COLO668 (cell line): ENCODE measurements around the gene TRIM50.
"Not testable (repeated sequence)": the region's sequence is repeated elsewhere in the genome, so short reads cannot be mapped to it uniquely, and the experiment has no call there.

Experiments used
- DNase-seq: peaks from one replicate; lab custom pipeline; 2025; ENCODE audit not compliant: unreplicated experiment; lab: John Stamatoyannopoulos, UW

TRIM50 gene

GRCh38 chr7:73316521-73316920, 11.4 kb downstream of the TRIM50 start:
- no peak for DNase-seq

DNA sequence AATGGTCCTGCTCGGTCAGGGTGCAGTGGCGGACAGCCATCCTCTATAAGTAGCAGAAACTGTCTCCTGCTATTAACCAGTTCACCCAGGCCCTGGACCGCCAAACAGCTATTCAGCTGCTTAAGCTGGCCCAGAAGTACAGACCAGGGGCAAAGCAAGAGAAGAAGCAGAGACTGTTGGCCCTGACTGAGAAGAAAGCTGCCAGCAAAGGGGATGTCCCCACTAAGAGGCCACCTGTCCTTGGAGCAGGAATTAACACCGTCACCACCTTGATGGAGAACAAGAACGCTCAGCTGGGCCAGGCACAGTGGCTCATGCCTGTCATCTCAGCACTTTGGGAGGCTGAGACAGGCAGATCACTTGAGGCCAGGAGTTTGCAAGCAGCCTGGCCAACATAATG, 13.6 kb downstream of the TRIM50 start:
- DNase-seq: no peak

- DNase-seq: no peak
These were observed 14.4 kb downstream of the TRIM50 start for GRCh38 chr7:73313521-73313906.

DNA sequence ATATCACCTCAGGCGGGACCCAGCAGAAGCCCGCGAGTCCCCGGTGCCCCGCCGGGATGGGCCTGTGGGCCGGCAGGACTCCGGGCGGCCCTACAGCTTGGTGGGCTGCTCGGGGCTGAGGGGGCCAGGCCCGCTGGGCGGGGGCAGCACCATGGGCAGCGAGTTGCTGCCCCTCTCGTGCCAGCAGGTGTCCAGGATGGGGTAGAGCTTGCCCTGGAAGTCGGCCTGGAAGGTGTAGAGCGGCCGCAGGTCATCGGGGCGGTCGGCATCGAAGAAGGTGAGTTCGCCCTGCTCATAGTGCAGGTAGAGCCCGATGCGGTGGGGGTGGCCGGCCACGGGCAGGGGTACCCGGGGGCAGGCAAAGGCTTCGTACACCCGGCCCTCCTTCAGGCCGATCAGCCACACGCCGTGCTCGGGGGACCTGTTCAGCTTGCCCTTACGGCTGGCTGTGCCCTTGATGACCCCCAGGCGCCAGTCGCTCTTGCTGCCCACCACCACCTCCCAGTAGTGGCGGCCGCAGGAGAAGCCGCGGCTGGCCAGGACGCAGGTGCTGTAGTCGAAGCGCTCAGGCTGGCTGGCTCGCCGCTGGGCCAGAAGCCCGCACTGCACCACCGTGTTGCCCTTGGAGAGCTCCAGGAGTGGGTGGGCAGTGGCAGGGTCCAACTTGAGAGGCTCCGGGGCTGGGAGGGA, 14.9 kb downstream of the TRIM50 start:
- DNase-seq: no peak

DNA sequence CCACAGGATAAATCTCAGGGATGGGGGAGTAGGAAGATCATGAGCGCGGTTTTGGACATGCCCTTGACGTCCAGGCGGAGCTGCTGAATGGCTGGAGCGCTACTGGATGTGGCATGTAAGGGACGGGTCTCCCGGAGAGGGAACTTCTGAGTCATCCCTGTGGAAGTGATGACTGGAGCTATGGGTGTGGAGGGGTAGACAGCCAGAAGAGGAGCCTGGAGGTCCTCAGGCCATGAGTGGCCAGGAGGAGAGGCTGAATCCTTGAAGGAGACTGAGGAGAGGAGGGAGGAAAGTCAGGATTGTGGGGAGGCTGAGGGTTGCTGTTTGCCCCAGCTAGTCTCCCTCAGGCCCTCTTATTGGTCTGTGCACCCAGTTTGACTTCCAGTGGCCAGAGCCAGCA, 16.5 kb downstream of the TRIM50 start:
- DNase-seq: not testable (repeated sequence)

GRCh38 chr7:73308665-73309214, 19.1 kb downstream of the TRIM50 start, which contains the start of gene NSUN5:
NSUN5 (minus strand) TSS chr7:73308826; CDS start chr7:73308790, 36 bp downstream.
- DNase-seq: peak; percentile 93

DNA sequence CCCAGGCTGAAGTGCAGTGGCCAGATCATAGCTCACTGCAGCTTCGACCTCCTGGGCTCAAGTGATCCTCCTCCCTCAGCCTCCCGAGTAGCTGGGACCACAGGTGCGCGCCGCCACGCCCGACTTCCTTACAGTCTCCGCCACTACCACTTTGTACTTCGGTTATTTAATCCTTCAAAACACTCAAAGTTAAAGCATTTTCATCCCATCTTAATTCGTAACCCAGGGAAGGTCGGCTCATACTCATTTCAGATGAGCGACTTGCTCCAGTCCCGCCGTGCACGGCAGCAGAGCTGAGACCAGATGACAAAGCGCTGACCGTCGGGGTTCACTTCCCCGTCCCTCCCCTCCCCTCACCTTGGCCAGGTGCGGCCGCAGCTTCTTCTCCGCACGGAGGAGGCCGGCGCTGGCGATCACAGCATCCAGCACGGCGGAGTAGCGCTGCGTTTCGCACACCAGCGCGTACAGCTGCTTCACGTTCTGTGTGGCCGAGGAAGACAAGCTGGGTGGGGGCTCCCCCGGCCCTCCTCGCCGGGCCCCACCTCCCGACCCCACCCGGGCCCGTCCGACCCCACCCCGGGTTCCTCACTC, 19.7 kb downstream of the TRIM50 start:
- peak; percentile 50 for DNase-seq

- DNase-seq: no peak
These were observed 20.4 kb downstream of the TRIM50 start for GRCh38 chr7:73307436-73307835.

GRCh38 chr7:73304612-73305387, 23.1 kb downstream of the TRIM50 start:
- DNase-seq: not testable (repeated sequence)

GRCh38 chr7:73304071-73304470, 23.8 kb downstream of the TRIM50 start:
- no peak for DNase-seq

GRCh38 chr7:73303546-73303945, 24.3 kb downstream of the TRIM50 start:
- no peak for DNase-seq

DNA sequence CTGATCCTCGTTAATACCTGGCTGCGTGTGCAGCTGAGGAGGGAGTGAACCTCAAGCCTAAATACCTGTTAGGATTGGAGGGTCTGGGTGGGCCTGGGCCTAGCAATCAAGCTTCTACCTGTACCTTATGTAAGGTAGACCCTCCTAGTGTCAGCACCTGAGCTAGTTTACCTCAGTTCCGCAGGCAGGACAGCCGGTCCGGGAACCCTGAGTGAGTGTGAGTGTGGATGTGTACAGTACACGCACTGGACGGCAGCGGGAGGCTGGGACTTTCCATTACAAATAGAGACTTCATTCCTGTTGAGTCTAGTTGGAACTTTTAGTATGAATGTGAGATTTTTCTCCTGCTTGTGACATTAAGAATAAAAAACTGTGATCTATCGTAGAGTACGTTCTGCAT, 25.0 kb downstream of the TRIM50 start:
- not testable (repeated sequence) for DNase-seq

GRCh38 chr7:73301108-73301507, 26.8 kb downstream of the TRIM50 start:
- DNase-seq: not testable (repeated sequence)

DNA sequence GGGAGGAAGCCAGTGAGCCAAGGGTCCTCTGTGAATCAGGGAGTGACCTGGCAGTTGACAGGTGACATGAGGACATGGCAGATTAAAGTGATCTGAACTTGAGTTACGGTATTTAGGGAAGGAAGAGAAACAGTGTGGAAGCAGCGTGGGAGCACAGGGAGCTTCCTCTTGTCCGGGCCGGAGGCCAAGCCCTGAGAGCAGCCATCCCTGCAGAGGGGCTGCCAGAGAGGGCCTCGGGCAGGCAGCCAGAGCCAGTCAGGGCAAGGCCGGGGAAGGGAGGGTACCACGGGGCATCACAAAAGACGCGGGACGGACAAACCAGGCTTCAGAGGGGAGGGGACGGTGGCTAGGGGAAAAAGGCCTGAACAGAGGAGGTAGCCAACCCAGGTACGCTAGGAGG, 28.1 kb downstream of the TRIM50 start:
- not testable (repeated sequence) for DNase-seq

DNA sequence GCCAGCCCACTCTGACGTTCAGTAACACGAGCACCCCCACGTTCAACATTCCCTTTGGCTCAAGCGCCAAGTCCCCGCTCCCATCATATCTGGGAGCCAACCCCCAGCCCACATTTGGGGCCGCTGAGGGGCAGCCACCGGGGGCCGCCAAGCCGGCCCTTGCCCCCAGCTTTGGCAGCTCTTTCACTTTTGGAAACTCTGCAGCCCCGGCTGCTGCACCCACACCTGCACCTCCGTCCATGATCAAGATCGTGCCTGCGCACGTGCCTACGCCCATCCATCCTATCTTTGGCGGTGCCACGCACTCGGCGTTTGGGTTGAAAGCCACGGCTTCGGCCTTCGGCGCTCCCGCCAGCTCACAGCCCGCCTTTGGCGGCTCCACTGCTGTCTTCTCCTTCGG, 30.2 kb downstream of the TRIM50 start:
- not testable (repeated sequence) for DNase-seq

GRCh38 chr7:73297235-73297634, 30.6 kb downstream of the TRIM50 start:
- not testable (repeated sequence) for DNase-seq

DNA sequence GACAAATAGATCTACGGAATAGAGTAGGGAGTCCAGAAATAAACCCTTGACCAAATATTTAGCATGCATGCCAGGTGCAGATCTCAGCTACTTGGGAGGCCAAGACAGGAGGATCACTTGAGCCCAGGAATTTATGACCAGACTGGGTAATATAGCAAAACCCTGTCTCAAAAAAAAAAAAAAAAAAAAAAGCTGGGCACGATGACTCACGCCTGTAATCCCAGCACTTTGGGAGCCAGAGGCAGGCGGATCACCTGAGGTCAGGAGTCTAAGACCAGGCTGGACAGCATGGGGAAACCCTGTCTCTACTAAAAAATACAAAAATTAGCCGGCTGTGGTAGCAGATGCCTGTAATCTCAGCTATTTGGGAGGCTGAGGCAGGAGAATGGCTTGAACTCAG, 50.7 kb downstream of the TRIM50 start:
- DNase-seq: not testable (repeated sequence)

- DNase-seq: not testable (repeated sequence)
These were observed 60.1 kb downstream of the TRIM50 start for GRCh38 chr7:73267813-73268212.

GRCh38 chr7:73266719-73267368, 61.0 kb downstream of the TRIM50 start:
- not testable (repeated sequence) for DNase-seq
